Fibroblast of lung (primary cell): ENCODE data around the gene ZNF644. TPM values are rescaled to one million over a fixed set of nuclear protein-coding genes. Genes with fewer than 3 reads are reported as not detected.

ENCODE experiments used
- DNase-seq, 2 donors: peaks; one replicate each; pipeline versions ENCODE4 v3.0.0 to v3.0.0-alpha.2; 2010; ENCODE audit warnings: low read depth in 2 of 2
- H2AFZ ChIP-seq: 2 replicates; pipeline ENCODE4 v1.5.1; 2012; ENCODE audit warnings: low read length, control low read depth, inconsistent platforms
- H3K27ac ChIP-seq: 2 replicates; pipeline ENCODE4 v1.5.1; 2011; ENCODE audit warnings: low read length, control low read depth; ENCODE audit not compliant: insufficient read depth
- H3K27me3 ChIP-seq: 2 replicates; pipeline ENCODE4 v1.5.1; 2011; ENCODE audit warnings: mild to moderate bottlenecking, low read length; ENCODE audit not compliant: control insufficient read depth, insufficient read depth
- H3K36me3 ChIP-seq: 2 replicates; pipeline ENCODE4 v1.5.1; 2011; ENCODE audit warnings: low read length; ENCODE audit not compliant: control insufficient read depth, insufficient read depth
- H3K4me1 ChIP-seq: 2 replicates; pipeline ENCODE4 v1.5.1; 2011; ENCODE audit warnings: low read length; ENCODE audit not compliant: control insufficient read depth, insufficient read depth; ENCODE audit errors: extremely low read depth
- H3K4me2 ChIP-seq: 2 replicates; pipeline ENCODE4 v1.5.1; 2011; ENCODE audit warnings: low read length, control low read depth; ENCODE audit not compliant: insufficient read depth; ENCODE audit errors: extremely low read depth
- H3K4me3 ChIP-seq, 4 experiments: fragments of 200-600 bp in 1 of 4; sonication (generic) in 1 of 4; replicated peaks in 1 of 4; 2 replicates each; pipeline ENCODE4 v1.5.1; 2011 to 2016; ENCODE audit warnings: low read length in 4 of 4, low read depth in 3 of 4, mild to moderate bottlenecking in 3 of 4, control low read depth in 2 of 4, inconsistent platforms in 1 of 4, mixed read lengths in 1 of 4; ENCODE audit not compliant: insufficient read depth in 1 of 4; ENCODE audit errors: control extremely low read depth in 1 of 4
- H3K79me2 ChIP-seq: 2 replicates; pipeline ENCODE4 v1.5.1; 2012; ENCODE audit warnings: mild to moderate bottlenecking, low read length, inconsistent platforms; ENCODE audit not compliant: control insufficient read depth, insufficient read depth
- H3K9ac ChIP-seq: 2 replicates; pipeline ENCODE4 v1.5.1; 2011; ENCODE audit warnings: mild to moderate bottlenecking, low read length, control low read depth; ENCODE audit not compliant: insufficient read depth
- H3K9me3 ChIP-seq: 2 replicates; pipeline ENCODE4 v1.5.1; 2012; ENCODE audit warnings: low read depth, low read length; ENCODE audit not compliant: control insufficient read depth, insufficient read depth
- H4K20me1 ChIP-seq: 2 replicates; pipeline ENCODE4 v1.5.1; 2011; ENCODE audit warnings: low read length; ENCODE audit not compliant: control insufficient read depth, insufficient read depth; ENCODE audit errors: extremely low read depth
- EZH2 ChIP-seq: IDR thresholded peaks from 2 replicates; pipeline ENCODE4 v1.5.1; 2012; ENCODE audit warnings: low read length, control low read depth, mild to moderate bottlenecking; ENCODE audit errors: missing control alignments
- polyA minus RNA-seq: library from RNA; depleted of rRNA, polyadenylated mRNA; stranded (reverse); fragments of >200 nt; gene quantifications from 2 replicates; pipeline ENCODE4 v1.2.3, GENCODE V29; 2011; ENCODE audit warnings: low replicate concordance
- polyA plus RNA-seq, 2 donors: library from polyadenylated mRNA; depleted of rRNA in 1 of 2; stranded (reverse) in 1 of 2; unstranded in 1 of 2; fragments of >200 nt; gene quantifications; 2 replicates each; pipeline ENCODE4 v1.2.1, GENCODE V29; 2011 to 2012; ENCODE audit warnings: missing spikeins in 1 of 2
- total RNA-seq: library from RNA; depleted of rRNA; stranded (reverse); fragments of >200 nt; gene quantifications from 2 replicates; pipeline ENCODE4 v1.2.1, GENCODE V29; 2014
- TF ChIP-seq, protein P1 (sequence below), 2 donors: IDR thresholded peaks in 1 of 2; conservative IDR thresholded peaks in 1 of 2; 1 replicate in 1 of 2; 2 replicates in 1 of 2; pipeline ENCODE4 v1.5.1; 2011 to 2012; ENCODE audit warnings: low read length in 2 of 2, control low read depth in 1 of 2, inconsistent platforms in 1 of 2, low read depth in 1 of 2, mild to moderate bottlenecking in 1 of 2

Gene ZNF644
- total RNA-seq, result 49.3 and 56.8 TPM in 2 replicates
- polyA plus RNA-seq, result 19.7 and 25.6 TPM in 2 replicates
- 13.9 and 17.9 TPM in 2 replicates for polyA plus RNA-seq (2012)
- 10.0 and 18.8 TPM in 2 replicates for polyA minus RNA-seq

- Histone ChIP-seq H3K79me2 (peaks cover 47% of the 10 kb centered on the region), H4K20me1 (no peaks in the 10 kb centered on the region), H3K4me1 (peaks cover 6% of the 10 kb centered on the region), H3K4me3 (peak within 1 kb of the TSS; percentile 75 to 98 (median 82)), H3K9ac (peak within 1 kb of the TSS; percentile 100), H3K9me3 (no peaks in the 10 kb centered on the region), H3K4me2 (peak within 1 kb of the TSS; percentile 96), H2AFZ (peak within 1 kb of the TSS; percentile 98), H3K27ac (peak within 1 kb of the TSS; percentile 100), H3K36me3 (no peaks in the 10 kb centered on the region), H3K27me3 (no peaks in the 10 kb centered on the region)
- TF ChIP-seq, protein P1, sequence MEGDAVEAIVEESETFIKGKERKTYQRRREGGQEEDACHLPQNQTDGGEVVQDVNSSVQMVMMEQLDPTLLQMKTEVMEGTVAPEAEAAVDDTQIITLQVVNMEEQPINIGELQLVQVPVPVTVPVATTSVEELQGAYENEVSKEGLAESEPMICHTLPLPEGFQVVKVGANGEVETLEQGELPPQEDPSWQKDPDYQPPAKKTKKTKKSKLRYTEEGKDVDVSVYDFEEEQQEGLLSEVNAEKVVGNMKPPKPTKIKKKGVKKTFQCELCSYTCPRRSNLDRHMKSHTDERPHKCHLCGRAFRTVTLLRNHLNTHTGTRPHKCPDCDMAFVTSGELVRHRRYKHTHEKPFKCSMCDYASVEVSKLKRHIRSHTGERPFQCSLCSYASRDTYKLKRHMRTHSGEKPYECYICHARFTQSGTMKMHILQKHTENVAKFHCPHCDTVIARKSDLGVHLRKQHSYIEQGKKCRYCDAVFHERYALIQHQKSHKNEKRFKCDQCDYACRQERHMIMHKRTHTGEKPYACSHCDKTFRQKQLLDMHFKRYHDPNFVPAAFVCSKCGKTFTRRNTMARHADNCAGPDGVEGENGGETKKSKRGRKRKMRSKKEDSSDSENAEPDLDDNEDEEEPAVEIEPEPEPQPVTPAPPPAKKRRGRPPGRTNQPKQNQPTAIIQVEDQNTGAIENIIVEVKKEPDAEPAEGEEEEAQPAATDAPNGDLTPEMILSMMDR (conservative IDR thresholded peaks at IDR 0.05 in 1 of 2, IDR thresholded peaks at IDR 0.05 in 1 of 2; ENCODE audit: low read depth in 1 of 2, low read length in 2 of 2), result no peak
- TF ChIP-seq EZH2, result no peak
- DNase-seq, result peak; percentile 86 to 93
These were observed at the start of gene ZNF644 for GRCh38 chr1:91021686-91022517. Gene ZNF644, minus strand, starts transcription at chr1:91022035. Its CDS starts 39,682 bp downstream, at chr1:90982353.

- Histone ChIP-seq H2AFZ (peak overlapping the region; percentile 37), H3K27ac (no peak overlapping the region), H3K9me3 (no peaks in the 10 kb centered on the region), H3K4me2 (no peak overlapping the region), H3K27me3 (no peaks in the 10 kb centered on the region), H3K36me3 (no peaks in the 10 kb centered on the region), H3K4me1 (no peaks in the 10 kb centered on the region), H3K4me3 (peak overlapping the region in 2 of 4 experiments; percentile 20 to 35), H3K79me2 (no peaks in the 10 kb centered on the region), H3K9ac (no peak overlapping the region), H4K20me1 (no peaks in the 10 kb centered on the region)
- TF ChIP-seq EZH2, result no peak
- TF ChIP-seq, protein P1 (conservative IDR thresholded peaks at IDR 0.05 in 1 of 2, IDR thresholded peaks at IDR 0.05 in 1 of 2; ENCODE audit: low read depth in 1 of 2, low read length in 2 of 2), result no peak
- DNase-seq, result no peak
These were observed 48.5 kb upstream of the ZNF644 start for GRCh38 chr1:91070298-91070697.

DNA sequence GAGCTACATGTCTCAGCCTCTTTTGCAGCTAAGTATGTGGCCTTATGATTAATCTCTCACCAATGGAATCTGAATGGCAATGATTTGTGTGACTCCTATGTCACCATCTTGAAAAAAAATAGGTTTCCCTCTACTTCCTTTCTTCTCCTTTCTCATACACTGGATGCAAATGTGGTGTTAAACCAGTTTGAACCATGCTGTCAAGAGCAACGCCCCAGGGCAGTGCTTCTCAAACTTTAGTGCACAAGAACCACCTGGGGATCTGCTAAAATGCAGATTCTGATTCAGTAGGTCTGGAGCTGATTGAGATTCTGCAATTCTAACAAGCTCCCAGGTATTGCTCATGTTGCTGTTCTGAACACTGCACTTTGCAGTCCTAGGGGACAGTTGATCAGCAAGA is 44.7 kb upstream of the ZNF644 start:
- no peak overlapping the region for H3K4me2 ChIP-seq
- H3K79me2 ChIP-seq, result no peaks in the 10 kb centered on the region
- no peak overlapping the region for H2AFZ ChIP-seq
- H3K27ac ChIP-seq, result no peak overlapping the region
- H3K4me3 ChIP-seq, result no peak overlapping the region
- no peak for DNase-seq
- H3K4me1 ChIP-seq, result no peaks in the 10 kb centered on the region
- TF ChIP-seq, protein P1 (conservative IDR thresholded peaks at IDR 0.05 in 1 of 2, IDR thresholded peaks at IDR 0.05 in 1 of 2; ENCODE audit: low read depth in 1 of 2, low read length in 2 of 2), result no peak
- TF ChIP-seq EZH2, result no peak
- no peaks in the 10 kb centered on the region for H3K9me3 ChIP-seq
- no peaks in the 10 kb centered on the region for H4K20me1 ChIP-seq
- H3K9ac ChIP-seq, result no peak overlapping the region
- H3K27me3 ChIP-seq, result no peaks in the 10 kb centered on the region
- H3K36me3 ChIP-seq, result no peaks in the 10 kb centered on the region
